Mesothelial cell of epicardium (in vitro differentiated cells): ENCODE data around the gene GEMIN5. TPM values are rescaled to one million over a fixed set of nuclear protein-coding genes. Genes with fewer than 3 reads are reported as not detected.

Experiments used
- DNase-seq, 2 experiments: peaks; one replicate each; pipeline ENCODE4 v3.0.0; 2021; ENCODE audit warnings: low spot score in 2 of 2; ENCODE audit not compliant: unreplicated experiment in 2 of 2
- H3K27ac Mint-ChIP-seq: 2 replicates; pipeline ENCODE4 v1.8.0; 2021; ENCODE audit warnings: mixed read lengths
- H3K27me3 Mint-ChIP-seq: 2 replicates; pipeline ENCODE4 v1.8.0; 2021; ENCODE audit warnings: low read depth, mixed read lengths
- H3K36me3 Mint-ChIP-seq: 2 replicates; pipeline ENCODE4 v1.8.0; 2021; ENCODE audit warnings: mixed read lengths
- H3K4me1 Mint-ChIP-seq: 2 replicates; pipeline ENCODE4 v1.8.0; 2021; ENCODE audit warnings: mixed read lengths
- H3K4me3 Mint-ChIP-seq: 2 replicates; pipeline ENCODE4 v1.8.0; 2021; ENCODE audit warnings: mild to moderate bottlenecking, moderate library complexity, mixed read lengths
- H3K9me3 Mint-ChIP-seq: 2 replicates; pipeline ENCODE4 v1.8.0; 2021; ENCODE audit warnings: mixed read lengths
- total RNA-seq: library from RNA; stranded (reverse); gene quantifications from 3 replicates; pipeline ENCODE4 v1.2.1, GENCODE V29; 2021
- TF ChIP-seq, protein P1 (sequence below): fragments of 200-600 bp; sonication (generic); IDR thresholded peaks from one replicate; pipeline ENCODE4 v1.5.0; 2021; ENCODE audit warnings: antibody characterized with exemption; ENCODE audit not compliant: unreplicated experiment

GEMIN5 gene
- total RNA-seq, 1 donor from 2014 or later: 21.9 TPM

DNA sequence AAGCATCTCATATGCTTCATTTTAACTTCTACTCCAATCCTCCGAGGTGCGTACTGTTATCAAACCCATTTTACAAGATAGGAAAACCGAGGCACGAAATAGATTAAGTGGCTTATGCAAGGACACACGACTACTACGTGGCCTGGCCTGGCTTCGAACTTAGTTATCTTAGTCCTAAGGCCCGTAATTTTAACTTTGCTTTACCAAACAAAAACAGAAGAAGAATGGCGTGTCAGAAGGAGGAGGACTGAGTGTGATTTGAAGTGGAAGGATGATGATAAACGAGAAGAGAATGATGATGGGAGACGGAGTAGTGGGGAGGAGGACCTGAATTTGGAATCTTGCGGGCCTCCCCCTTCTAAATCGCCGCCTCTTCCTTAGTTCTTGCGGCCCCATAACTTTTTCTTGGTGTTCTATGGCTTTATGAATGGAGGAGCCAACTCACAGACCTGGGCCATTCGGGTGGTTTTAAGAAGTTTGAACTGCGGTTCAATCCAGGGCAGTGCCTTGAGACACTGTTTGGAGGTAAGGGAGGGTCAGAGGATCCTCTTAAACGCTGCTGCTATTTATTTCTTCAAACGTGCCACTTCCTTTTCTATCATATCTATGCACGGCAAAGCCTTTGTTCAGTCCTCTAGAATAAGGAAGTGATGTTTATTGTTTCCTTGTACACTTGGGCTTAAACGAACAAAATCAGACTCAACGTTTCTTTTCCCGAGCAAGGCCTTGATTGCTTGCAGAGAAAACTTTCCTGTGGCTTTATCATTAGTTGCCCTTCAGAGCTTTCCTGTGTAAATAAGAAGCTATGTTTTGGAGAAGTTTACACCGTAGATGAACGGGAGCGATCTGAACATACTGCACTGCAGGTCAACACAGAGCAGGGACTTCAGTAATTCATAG, 78.8 kb downstream of the GEMIN5 start:
- Mint-ChIP-seq H3K27ac (peak overlapping the region; percentile 99), H3K4me1 (peaks cover 26% of the 10 kb centered on the region), H3K36me3 (peaks cover 14% of the 10 kb centered on the region), H3K9me3 (no peaks in the 10 kb centered on the region), H3K4me3 (peak overlapping the region; percentile 92), H3K27me3 (no peaks in the 10 kb centered on the region)
- DNase-seq: no peak
- TF ChIP-seq, protein P1, sequence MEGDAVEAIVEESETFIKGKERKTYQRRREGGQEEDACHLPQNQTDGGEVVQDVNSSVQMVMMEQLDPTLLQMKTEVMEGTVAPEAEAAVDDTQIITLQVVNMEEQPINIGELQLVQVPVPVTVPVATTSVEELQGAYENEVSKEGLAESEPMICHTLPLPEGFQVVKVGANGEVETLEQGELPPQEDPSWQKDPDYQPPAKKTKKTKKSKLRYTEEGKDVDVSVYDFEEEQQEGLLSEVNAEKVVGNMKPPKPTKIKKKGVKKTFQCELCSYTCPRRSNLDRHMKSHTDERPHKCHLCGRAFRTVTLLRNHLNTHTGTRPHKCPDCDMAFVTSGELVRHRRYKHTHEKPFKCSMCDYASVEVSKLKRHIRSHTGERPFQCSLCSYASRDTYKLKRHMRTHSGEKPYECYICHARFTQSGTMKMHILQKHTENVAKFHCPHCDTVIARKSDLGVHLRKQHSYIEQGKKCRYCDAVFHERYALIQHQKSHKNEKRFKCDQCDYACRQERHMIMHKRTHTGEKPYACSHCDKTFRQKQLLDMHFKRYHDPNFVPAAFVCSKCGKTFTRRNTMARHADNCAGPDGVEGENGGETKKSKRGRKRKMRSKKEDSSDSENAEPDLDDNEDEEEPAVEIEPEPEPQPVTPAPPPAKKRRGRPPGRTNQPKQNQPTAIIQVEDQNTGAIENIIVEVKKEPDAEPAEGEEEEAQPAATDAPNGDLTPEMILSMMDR: no peak

DNA sequence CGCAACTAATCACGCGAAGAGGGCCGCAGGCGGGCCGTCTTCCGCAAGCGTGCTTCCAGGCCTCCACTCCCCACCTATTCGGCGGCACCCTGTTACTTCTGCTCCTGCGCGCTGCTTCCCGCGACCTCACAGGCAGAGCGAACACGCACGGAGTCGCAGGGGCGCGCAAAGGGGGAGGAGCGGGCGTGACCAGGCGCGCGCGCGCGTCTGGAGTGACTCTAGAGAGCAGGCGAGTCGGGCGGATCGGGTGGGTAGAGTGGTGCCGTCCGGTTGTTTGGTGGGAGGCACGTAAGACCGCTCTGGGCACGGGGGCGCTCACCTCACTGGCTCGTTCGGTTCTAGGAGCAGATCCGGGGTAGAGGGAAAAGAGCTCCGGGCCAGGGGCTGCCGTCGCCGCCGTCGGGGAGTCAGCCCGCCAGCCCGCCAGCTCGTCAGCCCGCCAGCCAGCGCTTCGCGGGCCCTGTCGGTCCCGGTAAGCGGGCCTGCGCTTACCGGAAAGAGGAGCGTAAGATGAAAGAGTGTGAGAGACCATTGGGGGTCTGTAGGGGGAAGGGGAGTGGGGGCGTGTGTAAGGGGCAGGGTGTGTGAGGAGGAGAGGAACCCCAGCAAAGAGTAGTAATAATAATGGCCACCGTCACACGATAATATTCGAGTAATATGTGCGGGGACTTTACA, 79.6 kb downstream of the GEMIN5 start, which contains the start of gene CNOT8:
TSS of gene CNOT8 (plus strand) at position 331 of the 675 bp plus-strand sequence. CDS start 4,652 bp downstream, outside the sequence.
- peak within 1 kb of the TSS; percentile 92 for H3K4me3 Mint-ChIP-seq
- peak within 1 kb of the TSS; percentile 99 for H3K27ac Mint-ChIP-seq
- no peaks in the 10 kb centered on the region for H3K9me3 Mint-ChIP-seq
- H3K4me1 Mint-ChIP-seq: peaks cover 26% of the 10 kb centered on the region
- DNase-seq: peak; percentile 91 to 96
- TF ChIP-seq, protein P1: no peak
- no peaks in the 10 kb centered on the region for H3K27me3 Mint-ChIP-seq
- peaks cover 9% of the 10 kb centered on the region for H3K36me3 Mint-ChIP-seq

DNA sequence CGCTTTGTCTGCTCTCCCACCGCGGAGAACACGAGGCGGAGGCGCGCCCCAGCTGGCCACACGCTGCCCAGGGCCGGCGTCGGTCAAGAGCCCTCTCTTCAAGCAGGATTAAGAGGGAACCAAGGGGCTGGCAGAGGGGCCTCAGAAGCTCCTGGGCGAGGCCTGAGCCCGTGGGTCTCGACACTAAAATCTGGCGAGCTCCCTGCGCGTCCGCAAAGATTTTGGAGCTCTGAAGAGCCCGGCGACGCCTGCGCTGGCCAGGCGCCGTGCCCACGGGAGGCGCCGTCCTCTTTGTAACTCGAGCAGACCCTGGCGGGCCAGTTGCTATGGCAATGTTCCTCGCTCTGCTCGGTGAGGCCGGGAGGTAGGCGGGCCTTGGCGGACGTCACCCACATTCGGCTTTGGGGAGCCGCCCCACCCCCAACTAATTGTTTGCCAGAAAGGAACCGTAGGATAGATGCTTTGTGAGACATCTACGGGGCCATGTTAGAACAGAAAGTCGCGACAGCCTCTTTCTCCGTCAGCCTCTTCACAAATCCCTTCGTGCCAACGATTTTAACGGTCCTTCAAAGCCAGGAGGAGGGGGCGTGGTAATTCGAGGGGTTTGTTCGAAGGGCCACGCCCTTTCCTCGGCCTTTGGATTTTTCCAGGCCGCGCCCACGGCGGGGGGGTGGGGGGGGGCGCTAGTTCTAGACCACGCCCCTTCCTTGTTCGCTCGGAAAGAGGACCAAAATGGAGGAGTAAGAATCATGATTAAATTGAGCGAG, 80.3 kb downstream of the GEMIN5 start:
- no peaks in the 10 kb centered on the region for H3K9me3 Mint-ChIP-seq
- peaks cover 26% of the 10 kb centered on the region for H3K4me1 Mint-ChIP-seq
- no peaks in the 10 kb centered on the region for H3K27me3 Mint-ChIP-seq
- H3K27ac Mint-ChIP-seq: peak overlapping the region; percentile 99
- peak overlapping the region; percentile 92 for H3K4me3 Mint-ChIP-seq
- H3K36me3 Mint-ChIP-seq: peaks cover 3% of the 10 kb centered on the region
- TF ChIP-seq, protein P1: no peak
- peak; percentile 87 to 93 for DNase-seq

DNA sequence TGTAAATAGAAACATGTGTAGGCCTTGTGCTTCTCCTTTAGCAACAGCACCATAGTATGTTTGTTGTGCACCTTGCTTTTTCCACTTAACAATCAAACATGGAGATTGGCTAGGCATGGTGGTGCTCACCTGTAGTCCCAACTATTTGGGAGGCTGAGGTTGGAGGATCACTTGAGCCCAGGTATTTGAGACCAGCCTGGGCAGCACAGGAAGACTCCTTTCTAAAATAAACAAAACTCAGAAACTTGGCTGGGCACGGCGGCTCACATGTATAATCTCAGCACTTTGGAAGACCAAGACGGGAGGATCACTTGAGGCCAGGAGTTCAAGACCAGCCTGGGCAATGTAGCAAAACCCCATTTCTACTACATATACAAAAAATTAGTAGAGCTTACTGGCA, 86.7 kb downstream of the GEMIN5 start:
- peaks cover 29% of the 10 kb centered on the region for H3K4me1 Mint-ChIP-seq
- DNase-seq: no peak
- H3K4me3 Mint-ChIP-seq: peak overlapping the region; percentile 85
- H3K9me3 Mint-ChIP-seq: no peaks in the 10 kb centered on the region
- H3K27ac Mint-ChIP-seq: peak overlapping the region; percentile 97
- TF ChIP-seq, protein P1: no peak
- no peaks in the 10 kb centered on the region for H3K36me3 Mint-ChIP-seq
- H3K27me3 Mint-ChIP-seq: no peaks in the 10 kb centered on the region

DNA sequence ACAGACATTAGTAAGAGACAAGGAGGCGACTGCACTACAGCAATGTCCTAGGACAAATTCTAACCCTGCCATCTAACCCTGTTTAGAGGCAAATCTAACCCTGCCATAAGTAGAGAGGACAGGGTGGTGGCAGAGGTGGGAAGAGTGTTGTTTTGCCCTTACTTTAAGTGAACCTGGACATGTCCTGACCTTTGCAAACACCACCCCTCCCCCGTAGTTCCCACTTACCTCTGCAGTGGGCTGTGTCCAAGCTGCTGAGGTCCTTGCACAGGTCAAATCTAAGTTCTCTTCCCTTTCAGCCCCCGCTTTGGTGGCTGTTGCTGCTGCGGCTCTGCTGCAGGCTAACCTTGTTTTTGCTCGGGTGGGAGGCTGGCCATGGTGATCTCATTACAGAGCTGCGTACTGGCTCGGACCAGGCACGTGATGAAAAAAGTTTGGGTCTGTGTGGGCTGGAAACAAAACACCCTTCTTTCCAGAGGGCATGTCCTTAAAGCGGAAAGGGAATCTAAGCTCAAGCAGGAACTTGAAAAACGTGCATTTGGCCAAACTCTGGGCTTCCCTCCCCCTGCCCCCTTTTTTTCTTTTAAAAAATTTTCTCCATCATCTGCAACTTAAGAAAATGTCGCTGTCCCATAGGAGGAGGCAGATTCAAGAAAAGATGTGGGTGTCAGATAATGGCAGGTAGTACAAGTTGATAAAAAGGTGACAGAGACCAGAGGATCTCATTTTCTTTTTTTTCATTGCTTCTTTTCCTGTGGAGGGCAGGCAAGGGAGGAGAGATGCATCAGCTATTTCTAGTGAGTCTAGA, 87.6 kb downstream of the GEMIN5 start, which contains the start of gene FAXDC2:
TSS of gene FAXDC2 (minus strand) at position 349 of the 808 bp plus-strand sequence. CDS start 12,425 bp downstream, outside the sequence.
- Mint-ChIP-seq H3K27ac (peak within 1 kb of the TSS; percentile 97), H3K9me3 (no peaks in the 10 kb centered on the region), H3K4me1 (peaks cover 29% of the 10 kb centered on the region), H3K4me3 (peak within 1 kb of the TSS; percentile 85), H3K27me3 (no peaks in the 10 kb centered on the region), H3K36me3 (peaks cover 4% of the 10 kb centered on the region)
- TF ChIP-seq, protein P1: no peak
- DNase-seq: peak; percentile 41 to 73
